ENCODE data around the gene EPHB1. TPM values are rescaled to one million over a fixed set of nuclear protein-coding genes. Genes with fewer than 3 reads are reported as not detected.

The EPHB1 gene
- total and polyA plus RNA-seq, 8 donors: 0.02 to 1.4 (median 0.43) TPM

GRCh38 chr3:135141160-135141559 lies 346.1 kb downstream of the EPHB1 start:
- DNase-seq: no peak
- no peaks in the 10 kb centered on the region for H3K4me1 ChIP-seq
- no peak overlapping the region for H3K27ac ChIP-seq
- no peaks in the 10 kb centered on the region for H3K9me3 ChIP-seq
- no peaks in the 10 kb centered on the region for H3K36me3 ChIP-seq
- no peak for FAIRE-seq
- no peak overlapping the region for H3K4me3 ChIP-seq
- intact Hi-C loops (cut with DNase I): no loop called here
- TF ChIP-seq, protein P1, sequence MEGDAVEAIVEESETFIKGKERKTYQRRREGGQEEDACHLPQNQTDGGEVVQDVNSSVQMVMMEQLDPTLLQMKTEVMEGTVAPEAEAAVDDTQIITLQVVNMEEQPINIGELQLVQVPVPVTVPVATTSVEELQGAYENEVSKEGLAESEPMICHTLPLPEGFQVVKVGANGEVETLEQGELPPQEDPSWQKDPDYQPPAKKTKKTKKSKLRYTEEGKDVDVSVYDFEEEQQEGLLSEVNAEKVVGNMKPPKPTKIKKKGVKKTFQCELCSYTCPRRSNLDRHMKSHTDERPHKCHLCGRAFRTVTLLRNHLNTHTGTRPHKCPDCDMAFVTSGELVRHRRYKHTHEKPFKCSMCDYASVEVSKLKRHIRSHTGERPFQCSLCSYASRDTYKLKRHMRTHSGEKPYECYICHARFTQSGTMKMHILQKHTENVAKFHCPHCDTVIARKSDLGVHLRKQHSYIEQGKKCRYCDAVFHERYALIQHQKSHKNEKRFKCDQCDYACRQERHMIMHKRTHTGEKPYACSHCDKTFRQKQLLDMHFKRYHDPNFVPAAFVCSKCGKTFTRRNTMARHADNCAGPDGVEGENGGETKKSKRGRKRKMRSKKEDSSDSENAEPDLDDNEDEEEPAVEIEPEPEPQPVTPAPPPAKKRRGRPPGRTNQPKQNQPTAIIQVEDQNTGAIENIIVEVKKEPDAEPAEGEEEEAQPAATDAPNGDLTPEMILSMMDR (IDR thresholded peaks at IDR 0.05): no peak
- 68 to 82% methylated on average over 5 of the region's 5 CpGs for WGBS, 2 donors
- H3K27me3 ChIP-seq: no peaks in the 10 kb centered on the region
- no peak for ATAC-seq

- FAIRE-seq (no peak), DNase-seq (no peak), ATAC-seq (no peak)
- intact Hi-C loops (cut with DNase I): no loop called here
- Histone ChIP-seq H3K9me3 (no peaks in the 10 kb centered on the region), H3K4me1 (no peaks in the 10 kb centered on the region), H3K27ac (no peak overlapping the region), H3K27me3 (no peaks in the 10 kb centered on the region), H3K36me3 (no peaks in the 10 kb centered on the region), H3K4me3 (no peak overlapping the region)
- TF ChIP-seq, protein P1 (IDR thresholded peaks at IDR 0.05): no peak
- 61 to 77% methylated on average over 2 of the region's 2 CpGs for WGBS, 2 donors
Measured at GRCh38 chr3:135141672-135142071, 346.6 kb downstream of the EPHB1 start.

- Histone ChIP-seq H3K27ac (no peak overlapping the region), H3K4me1 (no peaks in the 10 kb centered on the region), H3K9me3 (no peaks in the 10 kb centered on the region), H3K27me3 (no peaks in the 10 kb centered on the region), H3K4me3 (no peak overlapping the region), H3K36me3 (no peaks in the 10 kb centered on the region)
- no peak for ATAC-seq
- TF ChIP-seq, protein P1 (IDR thresholded peaks at IDR 0.05): no peak
- no peak for FAIRE-seq
- no peak for DNase-seq
- WGBS, 2 donors: 72 to 81% methylated on average over 5 of the region's 5 CpGs
- intact Hi-C loops (cut with DNase I): no loop called here
Measured at GRCh38 chr3:135142530-135142929, 347.5 kb downstream of the EPHB1 start.

DNA sequence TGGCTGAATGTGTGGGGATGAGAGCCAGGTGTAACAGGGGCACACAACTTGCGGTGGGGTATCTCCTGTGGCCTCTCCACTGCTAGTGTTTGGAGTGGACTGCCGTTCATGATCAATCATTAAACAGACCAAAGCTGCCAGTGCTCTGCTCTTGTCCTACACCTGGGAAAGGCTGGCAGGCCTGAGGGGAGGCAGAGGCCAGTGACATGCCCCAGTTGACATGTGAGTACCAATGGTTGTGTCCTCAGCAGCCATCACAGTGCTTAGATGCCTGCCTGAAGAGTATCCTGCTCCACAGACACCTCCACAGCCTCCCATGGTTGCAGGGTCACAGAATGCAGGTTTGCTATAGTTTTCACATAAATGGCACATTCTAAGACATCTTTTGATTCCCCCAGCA lies 348.4 kb downstream of the EPHB1 start:
- WGBS, 2 donors: 35 to 56% methylated on average over 2 of the region's 2 CpGs
- ATAC-seq (no peak), DNase-seq (no peak), FAIRE-seq (no peak)
- H3K27ac ChIP-seq: no peak overlapping the region
- H3K9me3 ChIP-seq: no peaks in the 10 kb centered on the region
- TF ChIP-seq, protein P1 (IDR thresholded peaks at IDR 0.05): no peak
- intact Hi-C loops (cut with DNase I): no loop called here
- H3K27me3 ChIP-seq: no peaks in the 10 kb centered on the region
- H3K4me3 ChIP-seq: no peak overlapping the region
- H3K4me1 ChIP-seq: no peaks in the 10 kb centered on the region
- H3K36me3 ChIP-seq: no peaks in the 10 kb centered on the region

GRCh38 chr3:135145581-135145980 lies 350.5 kb downstream of the EPHB1 start:
- 80 to 88% methylated on average over 3 of the region's 3 CpGs for WGBS, 2 donors

More at GRCh38 chr3:135145581-135145980, 350.5 kb downstream of the EPHB1 start:
- Histone ChIP-seq H3K9me3 (no peaks in the 10 kb centered on the region), H3K4me1 (no peaks in the 10 kb centered on the region), H3K27ac (no peak overlapping the region), H3K4me3 (no peak overlapping the region), H3K27me3 (no peaks in the 10 kb centered on the region), H3K36me3 (no peaks in the 10 kb centered on the region)
- DNase-seq (no peak), ATAC-seq (no peak), FAIRE-seq (no peak)
- TF ChIP-seq, protein P1 (IDR thresholded peaks at IDR 0.05): no peak
- intact Hi-C loops (cut with DNase I): no loop called here
